ENCODE measurements around the gene LEKR1. TPM values are rescaled to one million over a fixed set of nuclear protein-coding genes. Genes with fewer than 3 reads are reported as not detected.

Gene LEKR1
- total and polyA plus RNA-seq, 2 of the 13 experiments (the other 11 are each of a cell fraction or from before 2014, with no cell fraction given): 0.49 to 1.5 TPM

DNA sequence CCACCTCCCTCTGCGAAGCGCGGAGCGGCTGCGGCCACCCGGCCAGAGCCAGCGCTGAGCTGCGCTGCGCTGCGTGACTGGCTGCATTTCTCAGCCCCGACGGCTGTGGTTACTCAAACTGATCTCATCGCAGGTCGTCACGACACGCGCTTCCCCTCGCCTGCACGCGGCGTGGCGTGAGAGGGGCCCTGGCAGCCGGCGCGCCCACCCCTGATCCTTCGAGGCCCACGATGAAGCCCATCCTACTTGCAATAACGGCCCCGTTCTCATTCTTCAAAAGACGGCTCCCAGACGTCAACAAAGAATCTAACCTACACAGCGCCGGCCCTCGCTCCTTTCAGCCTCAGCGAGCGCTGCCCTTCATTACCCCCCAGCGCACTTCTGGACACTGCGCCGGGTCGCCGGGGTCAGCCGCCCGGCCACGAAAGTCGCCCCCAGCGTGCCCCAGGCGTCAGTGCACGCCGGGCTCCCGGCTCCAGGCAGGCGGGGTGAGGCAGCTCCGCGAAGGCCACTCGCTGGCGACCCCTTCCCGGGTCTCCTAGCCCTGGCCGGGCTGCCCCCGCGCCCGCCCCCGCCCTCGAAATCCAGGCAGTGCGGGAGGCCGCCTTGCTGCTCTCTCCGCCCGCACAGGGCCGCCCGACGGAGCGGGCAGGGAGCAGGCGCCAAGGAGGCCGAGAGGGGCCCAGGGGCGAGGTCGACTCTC lies 9.9 kb upstream of the LEKR1 start:
- Histone ChIP-seq H3K4me2 (ENCODE audit: low read depth, low read length) (no peak overlapping the region), H3K9me3 (ENCODE audit: low read length) (no peaks in the 10 kb centered on the region), H2AFZ (ENCODE audit: low read length) (no peak overlapping the region), H3K36me3 (replicated peaks in 1 of 2; ENCODE audit: control insufficient read depth in 1 of 2, insufficient read depth in 2 of 2, low read length in 2 of 2) (no peaks in the 10 kb centered on the region), H3K4me1 (ENCODE audit: insufficient read depth, low read length) (peaks cover 32% of the 10 kb centered on the region), H3K9ac (ENCODE audit: insufficient read depth, low read depth, low read length) (no peak overlapping the region), H3K27ac (ENCODE audit: extremely low read length, insufficient read depth, low read length) (no peak overlapping the region), H3K4me3 (replicated peaks in 1 of 3; ENCODE audit: insufficient read depth in 1 of 3, low read depth in 2 of 3, low read length in 3 of 3) (no peak overlapping the region), H3K79me2 (ENCODE audit: insufficient read depth, low read length) (no peaks in the 10 kb centered on the region), H3K27me3 (ENCODE audit: control insufficient read depth in 1 of 2, insufficient read depth in 2 of 2, low read length in 2 of 2) (no peaks in the 10 kb centered on the region), H4K20me1 (ENCODE audit: insufficient read depth, low read length) (no peaks in the 10 kb centered on the region)
- CTCF ChIA-PET (ENCODE audit: low intra/inter-chr PET ratio, low total read pairs): no interaction called here
- FAIRE-seq (no peak), DNase-seq (ENCODE audit: low spot score) (no peak), ATAC-seq (no peak)
- intact Hi-C loops (cut with micrococcal nuclease; ENCODE audit: unreplicated experiment) (loop anchor here (10.0 kb wide), 1 partner anchor 269 kb away; no protein-coding TSS in a partner anchor), in situ Hi-C loops (cut with HindIII; ENCODE audit: extremely low pct_ligation_motif_present, low pct_unique_long_range_greater_than_20kb) (no loop called here)
- POLR2A ChIA-PET: no interaction called here
- no TSS peak for BruUV-seq (replicated peaks)
- WGBS (ENCODE audit: low lambda C conversion rate): 97% methylated on average over 65 of the region's 74 CpGs
- TF ChIP-seq DNMT3B (CRISPR knock-in tag; conservative IDR thresholded peaks at IDR 0.05) (no peak), ZBTB38 (CRISPR knock-in tag; IDR thresholded peaks at IDR 0.05) (peak; percentile 0; the same call in 1 of the 2 replicates), ZNF441 (CRISPR knock-in tag; IDR thresholded peaks at IDR 0.05; ENCODE audit: borderline replicate concordance) (no peak), MIER3 (CRISPR knock-in tag; IDR thresholded peaks at IDR 0.05; ENCODE audit: borderline replicate concordance) (no peak)

GRCh38 chr3:156816794-156817645 lies 9.1 kb upstream of the LEKR1 start:
- Histone ChIP-seq H3K9me3 (ENCODE audit: low read length) (no peaks in the 10 kb centered on the region), H2AFZ (ENCODE audit: low read length) (no peak overlapping the region), H3K4me3 (replicated peaks in 1 of 3; ENCODE audit: insufficient read depth in 1 of 3, low read depth in 2 of 3, low read length in 3 of 3) (peak overlapping the region in 1 of 3 experiments; percentile 17; a peak in 1 of 6 replicates), H3K36me3 (replicated peaks in 1 of 2; ENCODE audit: control insufficient read depth in 1 of 2, insufficient read depth in 2 of 2, low read length in 2 of 2) (no peaks in the 10 kb centered on the region), H3K4me2 (ENCODE audit: low read depth, low read length) (peak overlapping the region; percentile 44), H3K4me1 (ENCODE audit: insufficient read depth, low read length) (peaks cover 24% of the 10 kb centered on the region), H3K79me2 (ENCODE audit: insufficient read depth, low read length) (no peaks in the 10 kb centered on the region), H3K27me3 (ENCODE audit: control insufficient read depth in 1 of 2, insufficient read depth in 2 of 2, low read length in 2 of 2) (no peaks in the 10 kb centered on the region), H3K9ac (ENCODE audit: insufficient read depth, low read depth, low read length) (peak overlapping the region; percentile 17; the same call in 1 of the 2 replicates), H4K20me1 (ENCODE audit: insufficient read depth, low read length) (no peaks in the 10 kb centered on the region), H3K27ac (ENCODE audit: extremely low read length, insufficient read depth, low read length) (no peak overlapping the region)
- 66% methylated on average over 62 of the region's 70 CpGs for WGBS (ENCODE audit: low lambda C conversion rate)
- ATAC-seq: peak; percentile 34
- no peak for FAIRE-seq
- BruUV-seq (replicated peaks): no TSS peak
- TF ChIP-seq, protein P1, sequence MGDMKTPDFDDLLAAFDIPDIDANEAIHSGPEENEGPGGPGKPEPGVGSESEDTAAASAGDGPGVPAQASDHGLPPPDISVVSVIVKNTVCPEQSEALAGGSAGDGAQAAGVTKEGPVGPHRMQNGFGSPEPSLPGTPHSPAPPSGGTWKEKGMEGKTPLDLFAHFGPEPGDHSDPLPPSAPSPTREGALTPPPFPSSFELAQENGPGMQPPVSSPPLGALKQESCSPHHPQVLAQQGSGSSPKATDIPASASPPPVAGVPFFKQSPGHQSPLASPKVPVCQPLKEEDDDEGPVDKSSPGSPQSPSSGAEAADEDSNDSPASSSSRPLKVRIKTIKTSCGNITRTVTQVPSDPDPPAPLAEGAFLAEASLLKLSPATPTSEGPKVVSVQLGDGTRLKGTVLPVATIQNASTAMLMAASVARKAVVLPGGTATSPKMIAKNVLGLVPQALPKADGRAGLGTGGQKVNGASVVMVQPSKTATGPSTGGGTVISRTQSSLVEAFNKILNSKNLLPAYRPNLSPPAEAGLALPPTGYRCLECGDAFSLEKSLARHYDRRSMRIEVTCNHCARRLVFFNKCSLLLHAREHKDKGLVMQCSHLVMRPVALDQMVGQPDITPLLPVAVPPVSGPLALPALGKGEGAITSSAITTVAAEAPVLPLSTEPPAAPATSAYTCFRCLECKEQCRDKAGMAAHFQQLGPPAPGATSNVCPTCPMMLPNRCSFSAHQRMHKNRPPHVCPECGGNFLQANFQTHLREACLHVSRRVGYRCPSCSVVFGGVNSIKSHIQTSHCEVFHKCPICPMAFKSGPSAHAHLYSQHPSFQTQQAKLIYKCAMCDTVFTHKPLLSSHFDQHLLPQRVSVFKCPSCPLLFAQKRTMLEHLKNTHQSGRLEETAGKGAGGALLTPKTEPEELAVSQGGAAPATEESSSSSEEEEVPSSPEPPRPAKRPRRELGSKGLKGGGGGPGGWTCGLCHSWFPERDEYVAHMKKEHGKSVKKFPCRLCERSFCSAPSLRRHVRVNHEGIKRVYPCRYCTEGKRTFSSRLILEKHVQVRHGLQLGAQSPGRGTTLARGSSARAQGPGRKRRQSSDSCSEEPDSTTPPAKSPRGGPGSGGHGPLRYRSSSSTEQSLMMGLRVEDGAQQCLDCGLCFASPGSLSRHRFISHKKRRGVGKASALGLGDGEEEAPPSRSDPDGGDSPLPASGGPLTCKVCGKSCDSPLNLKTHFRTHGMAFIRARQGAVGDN (CRISPR knock-in tag; IDR thresholded peaks at IDR 0.05): 0 out of 2 replicates have a peak, but pooled peaks have one; percentile 5
- TF ChIP-seq, protein P2, sequence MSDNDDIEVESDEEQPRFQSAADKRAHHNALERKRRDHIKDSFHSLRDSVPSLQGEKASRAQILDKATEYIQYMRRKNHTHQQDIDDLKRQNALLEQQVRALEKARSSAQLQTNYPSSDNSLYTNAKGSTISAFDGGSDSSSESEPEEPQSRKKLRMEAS (IDR thresholded peaks at IDR 0.05): peak; percentile 23; the same call in 1 of the 2 replicates
- TF ChIP-seq MXD3 (CRISPR knock-in tag; IDR thresholded peaks at IDR 0.05) (0 out of 2 replicates have a peak, but pooled peaks have one; percentile 15), ZMAT3 (CRISPR knock-in tag; conservative IDR thresholded peaks at IDR 0.05) (no peak), ZBTB38 (CRISPR knock-in tag; IDR thresholded peaks at IDR 0.05) (peak; percentile 55; the same call in 1 of the 2 replicates), SMYD3 (CRISPR knock-in tag; IDR thresholded peaks at IDR 0.05) (no peak), HNRNPLL (IDR thresholded peaks at IDR 0.05; ENCODE audit: low read depth, low read length, poor library complexity, severe bottlenecking) (peak; percentile 46)
- intact Hi-C loops (cut with micrococcal nuclease; ENCODE audit: unreplicated experiment): loop anchor here (10.0 kb wide), 1 partner anchor 268 kb away; no protein-coding TSS in a partner anchor
- no peak for DNase-seq (ENCODE audit: low spot score)
- ChIA-PET CTCF (ENCODE audit: low intra/inter-chr PET ratio, low total read pairs) (no interaction called here), POLR2A (no interaction called here)
- in situ Hi-C loops (cut with HindIII; ENCODE audit: extremely low pct_ligation_motif_present, low pct_unique_long_range_greater_than_20kb): no loop called here
